Subcutaneous adipose tissue (tissue), 4 donors: ENCODE results near the gene FIZ1. TPM values are rescaled to one million over a fixed set of nuclear protein-coding genes. Genes with fewer than 3 reads are reported as not detected.

ENCODE experiments used
- total RNA-seq, 4 donors: library from RNA; depleted of rRNA; stranded (reverse); fragments of >200 nt; gene quantifications; one replicate each; pipeline ENCODE4 v1.1.0, GENCODE V29; 2016
- TF ChIP-seq, protein P1 (sequence below): fragments of 450-650 bp; IDR thresholded peaks from one replicate; pipeline ENCODE4 v1.5.1; 2016; ENCODE audit warnings: low read depth, mild to moderate bottlenecking, control low read depth, antibody characterized with exemption, moderate library complexity

Gene FIZ1
- total RNA-seq, 4 donors from 2014 or later, result 1.8 to 12.1 (median 2.7) TPM

DNA sequence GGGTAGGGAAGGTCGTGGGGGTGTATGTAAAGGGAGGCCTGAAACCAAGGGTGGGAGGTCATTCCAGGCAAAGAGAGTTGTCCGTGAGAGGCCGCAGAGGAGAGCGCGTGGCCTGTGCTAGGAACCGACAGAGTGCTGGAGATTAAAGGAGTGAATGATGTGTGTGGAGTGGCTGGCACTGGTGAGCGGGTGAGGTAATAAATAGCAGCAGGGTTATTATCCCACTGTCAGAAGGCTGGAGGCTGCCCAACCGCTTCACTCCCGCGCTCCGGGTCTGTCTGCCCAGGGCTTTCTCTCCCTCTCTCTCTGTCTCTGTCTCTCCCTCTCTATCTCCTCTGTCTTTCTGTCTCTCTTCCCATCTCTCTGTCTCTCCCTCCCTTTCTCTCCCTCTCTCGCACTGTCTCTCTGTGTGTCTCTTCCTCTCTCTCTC lies 36.0 kb downstream of the FIZ1 start:
- TF ChIP-seq, protein P1, sequence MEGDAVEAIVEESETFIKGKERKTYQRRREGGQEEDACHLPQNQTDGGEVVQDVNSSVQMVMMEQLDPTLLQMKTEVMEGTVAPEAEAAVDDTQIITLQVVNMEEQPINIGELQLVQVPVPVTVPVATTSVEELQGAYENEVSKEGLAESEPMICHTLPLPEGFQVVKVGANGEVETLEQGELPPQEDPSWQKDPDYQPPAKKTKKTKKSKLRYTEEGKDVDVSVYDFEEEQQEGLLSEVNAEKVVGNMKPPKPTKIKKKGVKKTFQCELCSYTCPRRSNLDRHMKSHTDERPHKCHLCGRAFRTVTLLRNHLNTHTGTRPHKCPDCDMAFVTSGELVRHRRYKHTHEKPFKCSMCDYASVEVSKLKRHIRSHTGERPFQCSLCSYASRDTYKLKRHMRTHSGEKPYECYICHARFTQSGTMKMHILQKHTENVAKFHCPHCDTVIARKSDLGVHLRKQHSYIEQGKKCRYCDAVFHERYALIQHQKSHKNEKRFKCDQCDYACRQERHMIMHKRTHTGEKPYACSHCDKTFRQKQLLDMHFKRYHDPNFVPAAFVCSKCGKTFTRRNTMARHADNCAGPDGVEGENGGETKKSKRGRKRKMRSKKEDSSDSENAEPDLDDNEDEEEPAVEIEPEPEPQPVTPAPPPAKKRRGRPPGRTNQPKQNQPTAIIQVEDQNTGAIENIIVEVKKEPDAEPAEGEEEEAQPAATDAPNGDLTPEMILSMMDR, result no peak

GRCh38 chr19:55559684-55560083 lies 39.6 kb downstream of the FIZ1 start:
- TF ChIP-seq, protein P1, result no peak

DNA sequence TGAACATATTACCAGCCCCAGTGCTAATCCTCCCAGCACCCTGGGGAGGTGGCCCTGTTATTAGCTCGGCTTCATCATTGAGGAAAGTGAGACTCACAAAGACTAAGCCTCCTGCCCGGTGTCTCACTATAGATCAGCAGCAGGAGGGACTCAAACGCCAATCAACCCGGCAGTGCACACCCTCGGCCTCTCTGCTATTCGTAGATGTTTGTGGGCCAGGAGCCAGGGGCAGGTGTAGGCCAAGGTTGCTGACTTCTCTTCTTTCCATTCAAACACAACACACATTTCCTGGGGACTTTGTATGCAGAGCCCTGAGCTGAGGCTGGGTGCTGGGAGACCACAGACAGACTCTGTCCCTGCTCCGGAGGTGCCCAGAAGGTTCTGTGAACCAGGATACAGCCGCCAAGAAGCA lies 44.6 kb downstream of the FIZ1 start:
- TF ChIP-seq, protein P1, result no peak

DNA sequence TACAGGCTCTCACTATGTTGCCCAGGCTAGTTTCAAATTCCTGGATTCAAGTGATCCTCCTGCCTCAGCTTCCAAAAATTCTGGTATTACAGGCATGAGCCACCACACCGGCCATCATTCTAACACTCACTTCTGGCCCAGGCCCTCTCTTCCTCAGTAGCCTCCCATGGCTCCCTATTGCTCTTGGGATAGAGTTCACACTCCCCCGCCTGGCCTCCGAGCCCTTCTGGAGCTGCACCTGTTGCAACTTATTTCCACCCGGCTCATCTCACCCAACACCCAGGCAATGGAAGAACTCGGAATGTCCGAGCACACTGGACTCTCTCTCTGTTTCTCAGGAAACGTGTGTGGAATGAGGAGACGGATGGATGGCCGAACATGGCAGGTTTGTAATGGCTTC lies 45.0 kb downstream of the FIZ1 start:
- TF ChIP-seq, protein P1, result no peak

DNA sequence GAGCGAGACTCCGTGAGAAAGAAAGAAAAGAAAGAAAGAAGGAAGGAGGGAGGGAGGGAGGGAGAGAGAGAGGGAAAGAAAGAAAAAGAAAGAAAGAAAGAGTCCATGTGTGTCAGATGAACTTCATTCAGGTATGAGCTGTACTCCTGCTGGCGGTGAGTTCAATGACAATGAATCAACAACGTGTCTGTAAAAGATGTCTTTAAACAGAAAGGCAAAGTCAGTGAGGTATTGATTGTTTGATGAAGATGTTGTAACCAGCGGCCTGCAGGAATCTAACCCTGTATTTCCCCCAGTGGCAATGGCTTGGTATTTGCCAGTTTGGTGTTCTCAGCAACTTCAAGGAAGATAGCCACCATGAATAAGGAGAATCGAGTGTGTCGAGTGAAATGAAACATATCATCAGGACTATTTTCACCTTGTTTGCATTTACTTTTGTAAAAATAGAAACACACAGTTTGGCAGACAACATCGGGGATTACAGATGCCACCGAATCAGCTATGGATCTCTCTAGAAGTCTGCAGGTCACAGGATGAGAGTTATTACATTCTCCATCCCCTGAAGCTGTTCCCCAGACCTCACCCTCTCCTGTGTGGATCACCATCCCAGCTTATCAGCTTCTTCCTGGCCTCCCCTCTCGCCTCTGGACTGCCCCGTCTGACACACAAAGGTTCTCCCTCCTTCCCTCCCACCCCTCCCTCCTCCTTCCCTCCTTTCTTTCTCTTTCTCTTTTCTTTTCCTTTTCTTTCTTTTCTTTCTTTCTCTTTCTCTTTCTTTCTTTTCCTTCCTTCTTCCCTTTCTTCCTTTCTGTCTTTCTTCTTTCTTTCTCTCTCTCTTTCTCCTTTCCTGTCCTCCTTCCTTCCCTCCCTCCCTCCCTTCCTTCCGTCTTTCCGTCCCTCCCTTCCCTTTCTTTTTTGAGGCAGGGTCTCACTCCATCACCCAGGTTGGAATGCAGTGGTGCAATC lies 45.8 kb downstream of the FIZ1 start:
- TF ChIP-seq, protein P1, result no peak

GRCh38 chr19:55552620-55553019 lies 46.7 kb downstream of the FIZ1 start:
- TF ChIP-seq, protein P1, result no peak

GRCh38 chr19:55552206-55552605 lies 47.1 kb downstream of the FIZ1 start:
- TF ChIP-seq, protein P1, result no peak
